GM12878 (cell line): ENCODE measurements around the gene SMAD9. TPM values are rescaled to one million over a fixed set of nuclear protein-coding genes. Genes with fewer than 3 reads are reported as not detected.

Source experiments
- ATAC-seq: fragments of 200-7000 bp; cut with Tn5 transposase; 3 replicates; pipeline ENCODE4 v1.9.1; 2020; ENCODE audit warnings: mild to moderate bottlenecking, moderate library complexity
- BruUV-seq: library from RNA; stranded (reverse); fragments of 400-500 nt; replicated peaks from 2 replicates; lab custom pipeline; 2021; lab: Mats Ljungman, UMichigan
- CTCF ChIA-PET: fragments of 300-600 bp; sonication (Branson Sonifier 250); formaldehyde crosslinking; extraction: SDS; loops from one replicate; lab custom pipeline; 2021; ENCODE audit warnings: inconsistent platforms; lab: Yijun Ruan, JAX
- POLR2A ChIA-PET: fragments of 350-600 bp; formaldehyde crosslinking; extraction: SDS; loops from one replicate; lab custom pipeline; 2021; ENCODE audit warnings: inconsistent platforms; lab: Charles Lee
- RAD21 ChIA-PET: fragments of 300-600 bp; sonication (Branson Sonifier 250); formaldehyde crosslinking; loops from one replicate; lab custom pipeline; 2023; ENCODE audit warnings: antibody characterized with exemption; ENCODE audit not compliant: unreplicated experiment; lab: Charles Lee
- SMC1A ChIA-PET: fragments of 300-600 bp; sonication (Branson Sonifier 250); formaldehyde crosslinking; loops from one replicate; lab custom pipeline; 2023; ENCODE audit not compliant: unreplicated experiment, uncharacterized antibody; lab: Charles Lee
- DNase-seq: peaks from one replicate; pipeline ENCODE4 v3.0.0-alpha.2; 2011; ENCODE audit warnings: low read depth, low spot score
- FAIRE-seq: peaks from 3 replicates; lab custom pipeline; 2011; peaks lifted over from hg19 to GRCh38; lab: Jason Lieb, UNC
- H2AFZ ChIP-seq: 2 replicates; pipeline ENCODE4 v1.6.0; 2011; ENCODE audit warnings: low read depth, low read length, control low read depth; ENCODE audit not compliant: control insufficient read depth
- H3K27ac ChIP-seq: 2 replicates; pipeline ENCODE4 v1.5.1; 2011; ENCODE audit warnings: control low read depth; ENCODE audit not compliant: control insufficient read depth, insufficient read depth
- H3K27me3 ChIP-seq, 2 experiments: replicated peaks in 1 of 2; 2 replicates each; pipeline versions ENCODE4 v1.6.0 to v1.6.1; 2011; ENCODE audit warnings: low read length in 1 of 2; ENCODE audit not compliant: control insufficient read depth in 2 of 2, insufficient read depth in 2 of 2
- H3K36me3 ChIP-seq, 2 experiments: 2 replicates each; pipeline ENCODE4 v1.5.1; 2011; ENCODE audit warnings: low read length in 1 of 2; ENCODE audit not compliant: control insufficient read depth in 2 of 2, insufficient read depth in 2 of 2
- H3K4me1 ChIP-seq: 2 replicates; pipeline ENCODE4 v1.6.1; 2011; ENCODE audit warnings: mild to moderate bottlenecking, low read length, moderate library complexity, mixed read lengths; ENCODE audit not compliant: control insufficient read depth, insufficient read depth
- H3K4me2 ChIP-seq: 2 replicates; pipeline ENCODE4 v1.6.0; 2011; ENCODE audit warnings: control low read depth; ENCODE audit not compliant: control insufficient read depth, insufficient read depth
- H3K4me3 ChIP-seq: fragments of 200-600 bp; sonication (generic); 2 replicates; pipeline ENCODE4 v1.5.1; 2016
- H3K79me2 ChIP-seq: 2 replicates; pipeline ENCODE4 v1.6.0; 2011; ENCODE audit warnings: low read length; ENCODE audit not compliant: control insufficient read depth, insufficient read depth
- H3K9ac ChIP-seq: 2 replicates; pipeline ENCODE4 v1.8.0; 2011; ENCODE audit warnings: low read length, control low read depth, mixed read lengths; ENCODE audit not compliant: control insufficient read depth, insufficient read depth
- H3K9me3 ChIP-seq: replicated peaks from 3 replicates; pipeline ENCODE4 v1.5.1; 2011; ENCODE audit warnings: mild to moderate bottlenecking, low read length; ENCODE audit not compliant: control insufficient read depth, insufficient read depth
- H4K20me1 ChIP-seq: 2 replicates; pipeline ENCODE4 v1.6.0; 2011; ENCODE audit not compliant: control insufficient read depth, insufficient read depth
- MXI1 ChIP-seq: fragments of 150-350 bp; IDR thresholded peaks from 2 replicates; pipeline ENCODE4 v1.6.1; 2011; ENCODE audit warnings: low read depth, mild to moderate bottlenecking, inconsistent platforms, low read length, improper control_type of control experiment
- NR2C2 ChIP-seq: IDR thresholded peaks from 2 replicates; pipeline ENCODE4 v1.6.1; 2011; ENCODE audit warnings: borderline replicate concordance, low read depth; ENCODE audit not compliant: control insufficient read depth, insufficient read length
- SIX5 ChIP-seq: IDR thresholded peaks from 2 replicates; pipeline ENCODE4 v1.6.1; 2011; ENCODE audit warnings: mild to moderate bottlenecking, low read depth, low read length, moderate library complexity; ENCODE audit not compliant: severe bottlenecking
- ZNF622 ChIP-seq: fragments of 450-650 bp; IDR thresholded peaks from 2 replicates; pipeline ENCODE4 v1.6.1; 2017; ENCODE audit warnings: mild to moderate bottlenecking, inconsistent platforms
- WGBS: methylation state at CpG from one replicate; pipeline ENCODE4 v1.1.6; 2016; ENCODE audit warnings: low lambda C conversion rate; ENCODE audit not compliant: insufficient replicate concordance, insufficient coverage; ENCODE audit errors: missing lambda C conversion rate; 5-methylcytosine and 5-hydroxymethylcytosine counted together
- in situ Hi-C: fragments of 300-500 bp; cut with MboI; formaldehyde crosslinking; loops from 9 replicates; pipeline ENCODE4 v1.14.3; 2018; ENCODE audit warnings: mixed read lengths
- intact Hi-C: fragments of 100-400 bp; cut with micrococcal nuclease; formaldehyde crosslinking; loops from one replicate; pipeline ENCODE4 v1.14.2; 2022; ENCODE audit not compliant: unreplicated experiment
- polyA plus RNA-seq, 11 experiments: library from polyadenylated mRNA; depleted of rRNA in 4 of 11; unstranded in 6 of 11; stranded (reverse) in 5 of 11; fragments of >200 nt; fragmentation: Nextera tagmentation in 4 of 11; fragmentation: Illumina TruSeq in 1 of 11; extraction: Ambion mirVana in 4 of 11; extraction: Trizol in 1 of 11; gene quantifications; 1 replicate in 1 of 11; 2 replicates in 10 of 11; pipeline versions ENCODE4 v1.2.1 to v1.2.3, GENCODE V29; 2011 to 2016; ENCODE audit warnings: inconsistent platforms in 2 of 11, missing spikeins in 2 of 11, low read depth in 1 of 11
- total RNA-seq, 4 experiments: library from RNA; depleted of rRNA in 3 of 4; stranded (reverse); fragments of >200 nt in 3 of 4; fragmentation: Illumina TruSeq in 1 of 4; extraction: Trizol in 1 of 4; gene quantifications; 2 replicates each; pipeline versions ENCODE4 v1.2.1 to v1.2.3, GENCODE V29; 2013 to 2021
- TF ChIP-seq, protein P1 (sequence below): fragments of 450-650 bp; IDR thresholded peaks from 2 replicates; pipeline ENCODE4 v1.6.1; 2017; ENCODE audit warnings: borderline replicate concordance
- TF ChIP-seq, protein P2 (sequence below): fragments of 450-650 bp; IDR thresholded peaks from 2 replicates; pipeline ENCODE4 v1.6.1; 2017; ENCODE audit warnings: low read depth, mild to moderate bottlenecking, moderate library complexity
- TF ChIP-seq, protein P3 (sequence below): IDR thresholded peaks from 2 replicates; pipeline ENCODE4 v1.6.1; 2012; ENCODE audit warnings: mild to moderate bottlenecking, low read depth, low read length

The SMAD9 gene
- total and polyA plus RNA-seq, 10 of the 15 experiments (the other 5 are each of a cell fraction or from before 2014, with no cell fraction given) = 0.22 to 0.69 (median 0.42) TPM; not detected in 6

DNA sequence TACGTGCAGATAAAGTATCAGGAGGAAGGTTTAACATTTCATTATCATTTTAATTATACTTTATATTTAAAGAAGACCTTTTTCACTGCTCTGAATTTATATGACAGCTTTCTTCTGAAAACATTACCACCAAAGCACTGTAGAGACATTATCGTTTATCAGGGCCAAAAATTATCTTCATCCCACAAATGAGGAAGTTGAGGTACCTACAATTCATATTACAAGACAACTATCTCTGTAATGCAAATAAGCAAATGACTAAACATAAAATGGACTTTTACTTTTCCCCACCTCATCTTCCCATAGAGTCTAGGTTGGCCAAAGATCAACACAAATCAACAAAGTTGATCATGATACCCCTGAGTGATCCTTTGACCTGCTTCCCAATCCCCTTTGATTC lies 30.9 kb upstream of the SMAD9 start (continued):
- TF ChIP-seq, protein P1, sequence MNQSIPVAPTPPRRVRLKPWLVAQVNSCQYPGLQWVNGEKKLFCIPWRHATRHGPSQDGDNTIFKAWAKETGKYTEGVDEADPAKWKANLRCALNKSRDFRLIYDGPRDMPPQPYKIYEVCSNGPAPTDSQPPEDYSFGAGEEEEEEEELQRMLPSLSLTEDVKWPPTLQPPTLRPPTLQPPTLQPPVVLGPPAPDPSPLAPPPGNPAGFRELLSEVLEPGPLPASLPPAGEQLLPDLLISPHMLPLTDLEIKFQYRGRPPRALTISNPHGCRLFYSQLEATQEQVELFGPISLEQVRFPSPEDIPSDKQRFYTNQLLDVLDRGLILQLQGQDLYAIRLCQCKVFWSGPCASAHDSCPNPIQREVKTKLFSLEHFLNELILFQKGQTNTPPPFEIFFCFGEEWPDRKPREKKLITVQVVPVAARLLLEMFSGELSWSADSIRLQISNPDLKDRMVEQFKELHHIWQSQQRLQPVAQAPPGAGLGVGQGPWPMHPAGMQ = no peak
- TF ChIP-seq, protein P2, sequence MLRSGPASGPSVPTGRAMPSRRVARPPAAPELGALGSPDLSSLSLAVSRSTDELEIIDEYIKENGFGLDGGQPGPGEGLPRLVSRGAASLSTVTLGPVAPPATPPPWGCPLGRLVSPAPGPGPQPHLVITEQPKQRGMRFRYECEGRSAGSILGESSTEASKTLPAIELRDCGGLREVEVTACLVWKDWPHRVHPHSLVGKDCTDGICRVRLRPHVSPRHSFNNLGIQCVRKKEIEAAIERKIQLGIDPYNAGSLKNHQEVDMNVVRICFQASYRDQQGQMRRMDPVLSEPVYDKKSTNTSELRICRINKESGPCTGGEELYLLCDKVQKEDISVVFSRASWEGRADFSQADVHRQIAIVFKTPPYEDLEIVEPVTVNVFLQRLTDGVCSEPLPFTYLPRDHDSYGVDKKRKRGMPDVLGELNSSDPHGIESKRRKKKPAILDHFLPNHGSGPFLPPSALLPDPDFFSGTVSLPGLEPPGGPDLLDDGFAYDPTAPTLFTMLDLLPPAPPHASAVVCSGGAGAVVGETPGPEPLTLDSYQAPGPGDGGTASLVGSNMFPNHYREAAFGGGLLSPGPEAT = no peak
- TF ChIP-seq SIX5 (no peak), ZNF622 (no peak)

DNA sequence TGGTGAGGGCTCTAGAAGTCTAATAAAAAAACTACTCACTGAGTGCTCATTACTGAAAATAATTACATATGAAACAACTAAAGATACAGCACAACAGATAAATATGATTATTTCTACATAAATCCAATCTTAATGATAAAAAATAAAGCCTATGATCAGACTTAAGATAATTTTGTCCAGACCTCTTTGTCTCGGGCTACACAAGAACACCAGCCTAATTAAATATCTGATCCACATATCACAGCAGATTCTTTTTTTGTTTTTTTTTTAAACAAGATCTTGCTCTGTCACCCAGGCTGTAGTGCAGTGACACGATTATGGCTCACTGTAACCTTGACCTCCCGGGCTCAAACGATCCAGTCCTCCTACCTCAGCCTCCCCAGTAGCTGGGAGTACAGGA lies 30.3 kb upstream of the SMAD9 start:
- RAD21 ChIA-PET = no interaction called here

More for the DNA sequence above, 30.3 kb upstream of the SMAD9 start:
- Histone ChIP-seq H2AFZ (no peak overlapping the region), H3K36me3 (peaks cover 0 to 14% of the 10 kb centered on the region in 2 experiments; a peak in 3 of 4 replicates), H3K79me2 (no peaks in the 10 kb centered on the region), H3K4me1 (no peaks in the 10 kb centered on the region; the same call in 1 of the 2 replicates), H3K4me2 (no peak overlapping the region), H3K27ac (no peak overlapping the region), H3K4me3 (no peak overlapping the region), H3K9me3 (no peaks in the 10 kb centered on the region), H3K9ac (no peak overlapping the region), H3K27me3 (no peaks in the 10 kb centered on the region), H4K20me1 (0 out of 2 replicates have a peak, but pooled peaks cover 3% of the 10 kb centered on the region)
- no peak for TF ChIP-seq NR2C2
- TF ChIP-seq MXI1 = no peak
- TF ChIP-seq, protein P3, sequence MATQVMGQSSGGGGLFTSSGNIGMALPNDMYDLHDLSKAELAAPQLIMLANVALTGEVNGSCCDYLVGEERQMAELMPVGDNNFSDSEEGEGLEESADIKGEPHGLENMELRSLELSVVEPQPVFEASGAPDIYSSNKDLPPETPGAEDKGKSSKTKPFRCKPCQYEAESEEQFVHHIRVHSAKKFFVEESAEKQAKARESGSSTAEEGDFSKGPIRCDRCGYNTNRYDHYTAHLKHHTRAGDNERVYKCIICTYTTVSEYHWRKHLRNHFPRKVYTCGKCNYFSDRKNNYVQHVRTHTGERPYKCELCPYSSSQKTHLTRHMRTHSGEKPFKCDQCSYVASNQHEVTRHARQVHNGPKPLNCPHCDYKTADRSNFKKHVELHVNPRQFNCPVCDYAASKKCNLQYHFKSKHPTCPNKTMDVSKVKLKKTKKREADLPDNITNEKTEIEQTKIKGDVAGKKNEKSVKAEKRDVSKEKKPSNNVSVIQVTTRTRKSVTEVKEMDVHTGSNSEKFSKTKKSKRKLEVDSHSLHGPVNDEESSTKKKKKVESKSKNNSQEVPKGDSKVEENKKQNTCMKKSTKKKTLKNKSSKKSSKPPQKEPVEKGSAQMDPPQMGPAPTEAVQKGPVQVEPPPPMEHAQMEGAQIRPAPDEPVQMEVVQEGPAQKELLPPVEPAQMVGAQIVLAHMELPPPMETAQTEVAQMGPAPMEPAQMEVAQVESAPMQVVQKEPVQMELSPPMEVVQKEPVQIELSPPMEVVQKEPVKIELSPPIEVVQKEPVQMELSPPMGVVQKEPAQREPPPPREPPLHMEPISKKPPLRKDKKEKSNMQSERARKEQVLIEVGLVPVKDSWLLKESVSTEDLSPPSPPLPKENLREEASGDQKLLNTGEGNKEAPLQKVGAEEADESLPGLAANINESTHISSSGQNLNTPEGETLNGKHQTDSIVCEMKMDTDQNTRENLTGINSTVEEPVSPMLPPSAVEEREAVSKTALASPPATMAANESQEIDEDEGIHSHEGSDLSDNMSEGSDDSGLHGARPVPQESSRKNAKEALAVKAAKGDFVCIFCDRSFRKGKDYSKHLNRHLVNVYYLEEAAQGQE = no peak
- ATAC-seq = no peak
- WGBS = 98% methylated on average over 4 of the region's 4 CpGs
- no peak for FAIRE-seq
- ChIA-PET CTCF (interaction anchor here (1.2 kb wide), 1 partner anchor 10 kb away, joined by 3 read pairs; no protein-coding TSS in a partner anchor), POLR2A (no interaction called here), SMC1A (interaction anchor here (1.0 kb wide), 1 partner anchor 10 kb away, joined by 3 read pairs; no protein-coding TSS in a partner anchor)
- in situ Hi-C loops = no loop called here
- BruUV-seq = no TSS peak
- intact Hi-C loops = no loop called here
- no peak for DNase-seq
